T-helper 1 cell (primary cell): ENCODE measurements around the gene OPN4.
A peak's percentile ranks its signal among the peaks of the same experiment; 100 is the strongest.
"Not testable (repeated sequence)": the region's sequence is repeated elsewhere in the genome, so short reads cannot be mapped to it uniquely, and the experiment has no call there.

Source experiments
- DNase-seq, 5 donors: peaks; one replicate each; pipeline ENCODE4 v3.0.0-alpha.2; 2012 to 2020
- total RNA-seq, 4 donors: gene quantifications; one replicate each; lab custom pipeline; 2026; lab: John Stamatoyannopoulos, UW

OPN4 gene, protein sequence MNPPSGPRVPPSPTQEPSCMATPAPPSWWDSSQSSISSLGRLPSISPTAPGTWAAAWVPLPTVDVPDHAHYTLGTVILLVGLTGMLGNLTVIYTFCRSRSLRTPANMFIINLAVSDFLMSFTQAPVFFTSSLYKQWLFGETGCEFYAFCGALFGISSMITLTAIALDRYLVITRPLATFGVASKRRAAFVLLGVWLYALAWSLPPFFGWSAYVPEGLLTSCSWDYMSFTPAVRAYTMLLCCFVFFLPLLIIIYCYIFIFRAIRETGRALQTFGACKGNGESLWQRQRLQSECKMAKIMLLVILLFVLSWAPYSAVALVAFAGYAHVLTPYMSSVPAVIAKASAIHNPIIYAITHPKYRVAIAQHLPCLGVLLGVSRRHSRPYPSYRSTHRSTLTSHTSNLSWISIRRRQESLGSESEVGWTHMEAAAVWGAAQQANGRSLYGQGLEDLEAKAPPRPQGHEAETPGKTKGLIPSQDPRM
- 0 reads per million in 4 donors for total RNA-seq

GRCh38 chr10:86654411-86655172 is at the start of gene OPN4:
Gene OPN4, plus strand, starts transcription at chr10:86654547. Its CDS starts 237 bp downstream, at chr10:86654784.
- peak in 1 of 5 donors; percentile 10 for DNase-seq

DNA sequence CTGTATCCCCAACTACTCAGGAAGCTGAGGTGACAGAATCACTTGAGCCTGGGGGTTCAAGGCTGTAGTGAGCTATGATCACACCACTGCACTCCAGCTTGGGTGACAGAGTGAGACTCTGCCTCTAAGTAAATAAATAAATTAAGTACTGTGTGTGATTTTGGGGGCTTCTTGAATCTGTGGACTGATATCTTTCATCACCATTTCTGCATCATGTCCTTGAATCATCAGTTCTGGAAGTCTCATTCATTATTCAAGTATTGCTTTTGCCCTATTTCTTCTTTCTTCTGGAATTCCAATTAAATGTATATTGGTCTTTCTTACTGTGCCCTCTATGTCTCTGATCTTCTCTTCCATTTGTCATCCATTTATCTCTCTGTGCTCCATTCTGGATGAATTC is 46.7 kb upstream of the OPN4 start:
- DNase-seq, result no peak

- no peak for DNase-seq
Measured at GRCh38 chr10:86609920-86610319, 44.4 kb upstream of the OPN4 start.

DNA sequence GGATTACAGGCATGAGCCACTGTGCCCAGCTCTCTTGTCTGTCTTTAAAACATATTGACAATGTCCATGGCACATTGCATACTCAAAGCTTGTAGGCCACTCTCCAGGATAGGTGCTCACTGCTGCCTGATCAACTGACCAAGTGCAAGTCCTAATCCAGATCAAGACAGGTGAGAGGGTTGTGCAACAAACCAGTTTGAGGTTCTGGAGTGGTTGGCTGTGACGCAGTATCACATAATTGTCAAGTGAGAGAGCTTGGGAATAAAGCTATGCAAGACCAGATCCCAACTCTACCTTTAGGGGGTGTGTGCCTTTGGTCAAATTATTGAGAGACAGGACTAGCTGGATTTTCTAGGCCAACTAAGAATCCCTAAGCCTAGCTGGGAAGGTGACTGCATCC is 43.0 kb upstream of the OPN4 start:
- DNase-seq, result no peak

GRCh38 chr10:86613096-86613495 is 41.3 kb upstream of the OPN4 start:
- no peak for DNase-seq

- no peak for DNase-seq
Measured at GRCh38 chr10:86613905-86614304, 40.4 kb upstream of the OPN4 start.

DNA sequence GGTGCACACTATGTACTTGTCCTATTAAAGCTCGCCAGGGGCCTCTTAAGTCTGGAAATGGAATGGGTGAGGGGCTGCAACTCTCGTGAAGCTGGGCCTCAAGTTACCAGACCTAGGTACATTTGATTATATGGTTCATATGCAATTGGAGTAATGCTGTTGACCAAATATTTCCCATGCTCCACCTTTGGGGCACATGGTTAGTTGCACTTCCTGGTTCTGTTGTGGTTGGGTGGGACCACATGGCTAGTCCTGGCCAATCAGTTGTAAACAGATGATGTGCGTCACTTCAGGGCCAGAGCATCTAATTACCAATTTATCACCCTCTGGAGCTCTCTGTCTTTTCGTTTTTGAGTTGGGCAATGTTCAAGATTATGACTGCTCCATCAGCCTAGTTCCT is 39.5 kb upstream of the OPN4 start:
- no peak for DNase-seq

DNA sequence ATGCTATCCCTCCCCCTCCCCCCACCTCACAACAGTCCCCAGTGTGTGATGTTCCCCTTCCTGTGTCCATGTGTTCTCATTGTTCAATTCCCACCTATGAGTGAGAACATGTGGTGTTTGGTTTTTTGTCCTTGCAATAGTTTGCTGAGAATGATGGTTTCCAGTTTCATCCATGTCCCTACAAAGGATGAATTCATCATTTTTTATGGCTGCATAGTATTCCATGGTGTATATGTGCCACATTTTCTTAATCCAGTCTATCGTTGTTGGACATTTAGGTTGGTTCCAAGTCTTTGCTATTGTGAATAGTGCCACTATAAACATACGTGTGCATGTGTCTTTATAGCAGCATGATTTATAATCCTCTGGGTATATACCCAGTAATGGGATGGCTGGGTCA is 37.1 kb upstream of the OPN4 start:
- DNase-seq, result not testable (repeated sequence)

GRCh38 chr10:86628311-86628710 is 26.0 kb upstream of the OPN4 start:
- no peak for DNase-seq

GRCh38 chr10:86630079-86630478 is 24.3 kb upstream of the OPN4 start:
- DNase-seq, result no peak

DNA sequence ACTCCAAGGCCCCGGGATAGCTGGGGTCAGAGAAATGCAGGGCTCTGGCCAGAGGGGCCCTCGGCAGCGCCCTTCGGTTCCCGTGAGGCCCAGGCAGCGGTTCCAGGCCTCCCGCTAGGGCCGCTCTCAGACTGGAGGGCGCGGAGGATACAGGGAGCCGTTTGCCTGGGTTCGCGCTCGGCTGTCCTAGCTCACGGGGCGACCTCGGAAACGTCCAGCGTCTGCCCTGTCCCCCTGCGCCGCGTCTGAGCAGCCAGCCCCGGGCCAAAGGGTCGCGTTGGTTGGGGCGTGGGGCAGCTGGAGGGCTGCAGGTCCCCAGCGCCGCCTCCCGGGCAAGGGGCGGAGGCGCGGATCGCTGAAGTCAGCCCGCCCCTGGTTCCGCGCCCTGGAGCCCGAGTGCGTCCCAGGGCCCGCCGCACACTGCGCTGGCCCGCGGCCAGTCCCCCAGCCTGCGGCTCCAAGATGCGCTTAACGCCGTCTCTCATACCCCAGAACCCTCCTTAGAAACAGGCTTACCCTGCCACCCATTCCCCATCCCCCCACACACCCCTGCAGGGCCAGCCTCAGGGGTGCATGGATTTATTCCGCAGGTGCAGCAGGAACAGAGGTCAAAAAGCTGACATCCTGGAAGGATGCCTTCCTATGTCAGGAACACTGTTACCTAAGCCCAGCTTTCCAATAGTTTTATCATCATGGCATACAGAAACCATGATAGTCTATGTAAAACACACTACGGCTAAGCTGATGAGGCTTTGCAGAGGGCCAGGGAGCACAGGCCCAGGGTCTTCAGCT is 22.1 kb upstream of the OPN4 start:
- DNase-seq, result no peak

DNA sequence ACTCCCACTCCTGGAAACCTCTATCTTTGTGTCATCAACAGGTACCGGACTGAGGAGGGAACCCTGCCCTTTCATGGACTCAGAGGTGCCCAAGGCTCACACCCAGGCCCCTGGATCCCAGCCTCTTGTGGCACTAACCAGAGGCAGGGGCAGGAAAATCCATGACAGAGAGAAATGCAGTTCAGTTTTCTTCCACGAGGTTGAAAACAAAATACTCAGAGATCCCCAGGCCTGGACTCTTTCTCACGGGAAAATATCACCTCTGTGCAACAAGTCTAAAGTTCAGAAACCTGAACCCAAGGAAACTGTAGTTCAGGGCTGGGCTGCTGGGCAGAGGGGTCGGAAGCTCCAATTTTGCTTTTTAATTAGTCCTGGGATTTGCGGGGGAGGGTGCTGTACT is 21.4 kb upstream of the OPN4 start:
- no peak for DNase-seq

DNA sequence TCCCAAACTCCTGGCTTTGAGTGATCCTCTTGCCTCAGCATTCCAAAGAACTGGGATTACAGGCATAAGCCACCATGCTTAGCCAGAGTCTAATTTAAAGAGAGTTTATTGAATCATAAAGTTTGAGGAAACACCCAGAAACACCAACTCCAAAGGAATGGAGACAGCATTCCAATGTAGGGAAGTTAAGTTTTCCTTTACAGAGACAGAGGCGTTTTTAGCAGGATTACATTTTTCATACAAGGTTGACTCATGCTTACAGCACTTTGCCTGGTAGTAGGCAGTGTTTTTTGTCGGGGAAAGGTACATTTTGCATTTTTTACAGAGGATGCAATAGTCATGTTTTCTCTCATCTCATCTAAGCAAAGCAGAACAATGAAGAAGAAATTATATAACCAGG is 18.9 kb upstream of the OPN4 start:
- DNase-seq, result no peak

GRCh38 chr10:86636311-86636710 is 18.0 kb upstream of the OPN4 start:
- DNase-seq, result no peak

GRCh38 chr10:86642021-86642420 is 12.3 kb upstream of the OPN4 start:
- no peak for DNase-seq

DNA sequence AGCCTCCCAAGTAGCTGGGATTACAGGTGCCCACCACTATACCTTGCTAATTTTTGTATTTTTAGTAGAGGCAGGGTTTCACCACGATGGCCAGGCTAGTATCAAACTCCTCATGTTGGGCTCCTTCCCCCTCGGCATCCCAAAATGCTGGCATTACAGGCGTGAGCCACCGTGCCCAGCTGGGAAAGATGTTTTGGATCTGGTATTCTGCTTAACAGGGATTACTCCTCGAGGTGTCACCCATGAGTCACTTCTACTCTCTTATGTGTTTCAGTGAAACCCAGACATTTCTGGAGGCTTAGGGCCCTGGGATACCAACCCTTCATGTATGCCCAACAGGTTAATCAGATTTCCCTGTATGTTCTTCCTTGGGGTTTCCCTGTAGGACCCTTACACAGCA is 11.8 kb upstream of the OPN4 start:
- DNase-seq, result no peak

DNA sequence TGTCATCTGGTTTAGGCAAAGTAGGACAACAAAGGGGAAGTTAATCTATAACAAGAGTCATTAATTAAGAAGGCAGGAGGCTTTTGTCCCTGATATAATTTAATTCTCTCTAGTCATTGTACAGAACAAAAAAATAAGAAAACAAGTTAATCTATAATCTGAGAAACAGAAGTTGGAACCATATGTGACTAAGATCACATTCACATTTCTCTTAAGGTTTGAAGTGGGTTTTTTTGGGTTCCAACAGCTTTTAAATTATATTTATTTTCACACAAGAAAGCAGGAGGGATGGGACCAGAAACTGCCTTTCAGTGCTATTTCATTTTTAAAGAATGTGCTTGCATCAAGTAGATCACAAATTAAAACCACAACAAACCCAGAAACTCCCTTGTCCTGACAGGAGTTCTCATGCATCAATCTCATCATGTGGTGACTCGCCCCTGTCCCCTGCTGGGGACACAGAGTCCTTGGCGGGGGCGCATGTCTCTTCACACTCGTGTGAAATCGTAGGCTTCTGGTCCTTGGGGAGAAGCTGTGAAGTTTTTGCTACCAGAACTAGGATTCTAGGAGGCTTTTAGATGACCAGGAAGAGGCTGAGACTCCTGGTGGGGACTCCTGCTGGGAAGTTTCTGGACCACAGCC is 10.1 kb upstream of the OPN4 start:
- no peak for DNase-seq

DNA sequence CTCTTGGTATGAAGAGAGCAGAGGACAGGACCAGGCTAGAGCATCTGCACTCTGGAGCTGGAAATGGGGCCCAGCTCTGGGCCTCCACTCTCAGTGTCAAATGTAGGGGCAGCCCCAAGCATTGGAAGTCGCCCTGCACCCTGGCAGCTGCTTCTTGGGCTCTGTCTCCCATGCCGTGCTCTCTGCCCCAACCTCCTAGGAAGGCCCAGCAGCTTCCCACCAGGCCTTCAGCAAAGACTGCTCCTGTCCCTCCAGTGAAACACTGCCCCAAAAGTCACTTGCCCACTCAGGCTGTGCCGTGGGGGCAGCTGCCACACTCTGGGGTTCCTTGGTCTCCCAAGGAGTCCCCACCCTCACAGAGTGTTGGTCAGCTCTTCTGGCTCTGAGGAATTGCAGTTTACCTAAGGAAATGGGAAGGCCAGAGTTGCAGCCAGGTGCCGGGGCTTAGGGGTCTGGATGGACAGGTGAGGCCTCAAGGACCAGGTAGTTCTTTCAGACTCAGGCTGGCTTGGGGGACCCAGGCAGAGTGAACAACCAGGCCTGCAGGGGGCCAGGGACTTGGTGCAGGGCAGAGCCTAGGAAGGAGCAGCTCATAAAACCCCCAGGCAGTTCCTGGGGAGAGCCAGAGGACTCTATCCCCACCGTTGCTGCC is 9.4 kb upstream of the OPN4 start:
- no peak for DNase-seq

GRCh38 chr10:86645621-86646165 is 8.7 kb upstream of the OPN4 start:
- DNase-seq, result not testable (repeated sequence)

DNA sequence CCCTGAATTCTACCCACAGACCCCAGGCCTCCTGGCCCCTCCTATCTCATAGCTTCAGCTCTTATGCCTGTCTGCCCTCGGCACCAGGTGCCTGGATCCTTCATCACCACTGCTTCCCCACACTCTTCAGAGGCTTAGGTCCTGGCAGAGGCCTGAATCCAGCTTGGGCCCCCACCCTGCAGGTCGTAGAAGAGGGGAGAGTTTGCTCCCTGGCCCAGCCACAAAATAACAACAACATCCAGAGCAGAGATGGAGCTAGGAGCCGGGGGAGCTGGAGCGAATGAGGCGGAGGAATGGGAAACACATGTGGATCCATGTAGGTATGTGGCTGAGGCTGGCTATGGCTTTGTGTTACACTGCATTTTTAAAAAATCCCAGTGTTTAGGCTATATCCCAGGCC is 7.8 kb upstream of the OPN4 start:
- no peak for DNase-seq

DNA sequence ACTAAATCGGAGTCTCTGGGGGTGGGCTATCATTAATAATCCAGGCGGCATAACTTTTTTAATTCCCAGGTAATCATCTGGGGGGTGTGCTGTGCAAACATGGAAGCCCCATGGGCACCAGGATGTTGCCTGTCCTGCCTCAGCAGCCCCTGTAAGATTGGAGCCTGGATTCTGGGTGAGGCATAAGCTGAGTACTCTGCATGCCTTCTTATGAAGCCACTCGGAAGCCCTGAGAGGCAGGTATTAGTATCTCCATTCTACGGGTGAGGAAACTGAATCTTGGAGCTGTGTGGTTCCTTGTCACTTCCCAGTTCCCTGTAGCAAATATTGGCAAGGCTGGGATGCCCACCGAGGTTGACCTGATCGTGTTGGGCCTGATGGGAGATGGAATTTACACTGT is 7.4 kb upstream of the OPN4 start:
- DNase-seq, result no peak
